GM19023 (cell line): Measurements from ENCODE around the gene KIAA0586.
"Not testable (repeated sequence)": the region's sequence is repeated elsewhere in the genome, so short reads cannot be mapped to it uniquely, and the experiment has no call there.

Experiments used
- ATAC-seq: cut with Tn5 transposase; IDR thresholded peaks from one replicate; pipeline ENCODE4 v1.9.1; 2021; ENCODE audit warnings: mild to moderate bottlenecking, moderate library complexity; ENCODE audit not compliant: unreplicated experiment

Gene KIAA0586

GRCh38 chr14:58427281-58428117 lies at the start of gene KIAA0586, which contains the start of gene TIMM9:
KIAA0586 (plus strand) TSS chr14:58427719; CDS start chr14:58428265, 546 bp downstream.
TIMM9 (minus strand) TSS chr14:58427531; CDS start chr14:58411945, 15,586 bp downstream.
- peak; percentile 92 for ATAC-seq

- no peak for ATAC-seq
Observed at GRCh38 chr14:58390830-58391229, 36.7 kb upstream of the KIAA0586 start.

GRCh38 chr14:58395562-58395811 lies 32.0 kb upstream of the KIAA0586 start:
- no peak for ATAC-seq

- peak; percentile 95 for ATAC-seq
Observed at GRCh38 chr14:58395812-58396788, 31.4 kb upstream of the KIAA0586 start, which contains the start of gene TOMM20L. TOMM20L (plus strand) TSS chr14:58395930; CDS start chr14:58395958, 28 bp downstream.

- ATAC-seq = no peak
Observed at GRCh38 chr14:58397156-58397555, 30.4 kb upstream of the KIAA0586 start.

GRCh38 chr14:58398495-58398894 lies 29.0 kb upstream of the KIAA0586 start:
- no peak for ATAC-seq

- ATAC-seq = no peak
Observed at GRCh38 chr14:58398895-58399294, 28.6 kb upstream of the KIAA0586 start.

- ATAC-seq = no peak
Observed at GRCh38 chr14:58401587-58401986, 25.9 kb upstream of the KIAA0586 start.

- no peak for ATAC-seq
Observed at GRCh38 chr14:58408681-58409215, 18.8 kb upstream of the KIAA0586 start.

GRCh38 chr14:58414845-58415244 lies 12.7 kb upstream of the KIAA0586 start:
- ATAC-seq = no peak

GRCh38 chr14:58415636-58416547 lies 11.6 kb upstream of the KIAA0586 start:
- no peak for ATAC-seq

- not testable (repeated sequence) for ATAC-seq
Observed at GRCh38 chr14:58416934-58417333, 10.6 kb upstream of the KIAA0586 start.

GRCh38 chr14:58426670-58427280 lies 744 bp upstream of the KIAA0586 start:
- ATAC-seq = peak; percentile 44

- ATAC-seq = no peak
Observed at GRCh38 chr14:58428118-58428683, 682 bp downstream of the KIAA0586 start.

GRCh38 chr14:58430156-58430555 lies 2.6 kb downstream of the KIAA0586 start:
- ATAC-seq = no peak

- no peak for ATAC-seq
Observed at GRCh38 chr14:58439476-58439875, 12.0 kb downstream of the KIAA0586 start.

GRCh38 chr14:58444627-58445026 lies 17.1 kb downstream of the KIAA0586 start:
- ATAC-seq = no peak

- no peak for ATAC-seq
Observed at GRCh38 chr14:58455593-58456265, 28.2 kb downstream of the KIAA0586 start.

- ATAC-seq = no peak
Observed at GRCh38 chr14:58460772-58461171, 33.3 kb downstream of the KIAA0586 start.
